B cell (primary cell): ENCODE measurements around the gene TPRA1. TPM values are rescaled to one million over a fixed set of nuclear protein-coding genes. Genes with fewer than 3 reads are reported as not detected.

Experiments
- ATAC-seq: fragments of 200-7000 bp; cut with Tn5 transposase; one replicate; pipeline ENCODE4 v1.10.0; 2021; ENCODE audit warnings: low read depth, mild to moderate bottlenecking, moderate number of reproducible peaks, moderate library complexity
- CTCF ChIA-PET: fragments of 350-600 bp; sonication (Branson Sonifier 250); formaldehyde crosslinking; loops from one replicate; lab custom pipeline; 2021; ENCODE audit warnings: antibody characterized with exemption, inconsistent platforms; lab: Charles Lee
- POLR2A ChIA-PET: fragments of 350-600 bp; sonication (Branson Sonifier 250); formaldehyde crosslinking; loops from one replicate; lab custom pipeline; 2021; ENCODE audit warnings: antibody characterized with exemption; lab: Charles Lee
- DNase-seq: peaks from one replicate; pipeline ENCODE4 v3.0.0; 2013
- H2AFZ ChIP-seq: 2 replicates; pipeline ENCODE4 v1.6.1; 2012; ENCODE audit warnings: mild to moderate bottlenecking, low read depth, low read length; ENCODE audit not compliant: insufficient read depth, poor library complexity, severe bottlenecking
- H3K27ac ChIP-seq, 2 donors: 1 replicate in 1 of 2; 2 replicates in 1 of 2; pipeline ENCODE4 v1.5.1; 2012 to 2013; ENCODE audit warnings: low read length in 2 of 2, mild to moderate bottlenecking in 2 of 2, moderate library complexity in 1 of 2
- H3K27me3 ChIP-seq, 4 experiments: fragments of 200-600 bp in 1 of 4; sonication (generic) in 1 of 4; replicated peaks in 1 of 4; 1 replicate in 2 of 4; 2 replicates in 2 of 4; pipeline versions ENCODE4 v1.6.1 to v1.7.0; 2013 to 2016; ENCODE audit warnings: low read length in 3 of 4, mild to moderate bottlenecking in 2 of 4, mixed read lengths in 1 of 4, moderate library complexity in 1 of 4; ENCODE audit not compliant: insufficient read depth in 4 of 4, control insufficient read depth in 3 of 4; ENCODE audit errors: control extremely low read depth in 1 of 4
- H3K36me3 ChIP-seq, 2 experiments: replicated peaks in 1 of 2; 1 replicate in 1 of 2; 2 replicates in 1 of 2; pipeline versions ENCODE4 v1.6.1 to v1.7.1; 2013; ENCODE audit warnings: low read length in 1 of 2; ENCODE audit not compliant: insufficient read depth in 2 of 2, control insufficient read depth in 1 of 2; ENCODE audit errors: control extremely low read depth in 1 of 2, extremely low read depth in 1 of 2
- H3K4me1 ChIP-seq, 2 donors: fragments of 200-600 bp in 1 of 2; sonication (generic) in 1 of 2; 1 replicate in 1 of 2; 2 replicates in 1 of 2; pipeline versions ENCODE4 v1.5.1 to v1.6.1; 2013 to 2017; ENCODE audit warnings: low read length in 2 of 2; ENCODE audit not compliant: control insufficient read depth in 2 of 2, insufficient read depth in 2 of 2
- H3K4me2 ChIP-seq: replicated peaks from 2 replicates; pipeline ENCODE3; 2012; ENCODE audit warnings: mild to moderate bottlenecking, low read depth, low read length; ENCODE audit not compliant: poor library complexity, severe bottlenecking
- H3K4me3 ChIP-seq, 5 experiments: fragments of 200-600 bp in 1 of 5; sonication (generic) in 1 of 5; 1 replicate in 3 of 5; 2 replicates in 2 of 5; pipeline versions ENCODE4 v1.5.1 to v1.7.0; 2011 to 2016; ENCODE audit warnings: low read length in 4 of 5, mild to moderate bottlenecking in 4 of 5, low read depth in 2 of 5, control low read depth in 1 of 5, moderate library complexity in 1 of 5; ENCODE audit not compliant: insufficient read depth in 1 of 5; ENCODE audit errors: control extremely low read depth in 1 of 5, extremely low read depth in 1 of 5
- H3K79me2 ChIP-seq: fragments of 200-600 bp; sonication (generic); one replicate; pipeline ENCODE4 v1.6.0; 2016; ENCODE audit warnings: low read length; ENCODE audit not compliant: control insufficient read depth, insufficient read depth
- H3K9ac ChIP-seq: fragments of 200-600 bp; sonication (generic); 2 replicates; pipeline ENCODE4 v1.6.1; 2017; ENCODE audit warnings: mild to moderate bottlenecking, low read length, moderate library complexity
- H3K9me3 ChIP-seq, 3 donors: one replicate each; pipeline versions ENCODE4 v1.6.1 to v1.7.1; 2013; ENCODE audit warnings: low read length in 2 of 3; ENCODE audit not compliant: control insufficient read depth in 2 of 3, insufficient read depth in 1 of 3; ENCODE audit errors: control extremely low read depth in 1 of 3
- H4K20me1 ChIP-seq: 2 replicates; pipeline ENCODE4 v1.6.0; 2012; ENCODE audit warnings: mild to moderate bottlenecking, low read length; ENCODE audit not compliant: insufficient read depth, control insufficient read depth, poor library complexity, severe bottlenecking
- H3K27ac Mint-ChIP-seq: one replicate; pipeline ENCODE4 v1.8.0; 2021; ENCODE audit warnings: mixed read lengths
- H3K27me3 Mint-ChIP-seq: one replicate; pipeline ENCODE4 v1.8.0; 2021; ENCODE audit warnings: mixed read lengths
- H3K4me1 Mint-ChIP-seq: one replicate; pipeline ENCODE4 v1.8.0; 2021; ENCODE audit warnings: mixed read lengths
- H3K4me3 Mint-ChIP-seq: one replicate; pipeline ENCODE4 v1.8.0; 2021; ENCODE audit warnings: mixed read lengths
- H3K9me3 Mint-ChIP-seq: one replicate; pipeline ENCODE4 v1.8.0; 2022; ENCODE audit warnings: mixed read lengths; ENCODE audit not compliant: insufficient read depth
- EZH2 ChIP-seq: IDR thresholded peaks from 2 replicates; pipeline ENCODE4 v1.6.1; 2012; ENCODE audit warnings: borderline replicate concordance, low read depth, mild to moderate bottlenecking, moderate library complexity, low read length; ENCODE audit not compliant: insufficient read depth, poor library complexity, severe bottlenecking
- WGBS: methylation state at CpG from one replicate; pipeline ENCODE4 v1.1.5; 2013; ENCODE audit warnings: missing lambda C conversion rate; ENCODE audit not compliant: insufficient coverage; 5-methylcytosine and 5-hydroxymethylcytosine counted together
- intact Hi-C: fragments of 100-400 bp; cut with micrococcal nuclease; formaldehyde crosslinking; loops from one replicate; pipeline ENCODE4 v1.10.0; 2022
- polyA plus RNA-seq: library from polyadenylated mRNA; depleted of rRNA; stranded (reverse); fragments of >200 nt; gene quantifications from 2 replicates; pipeline ENCODE4 v1.2.3, GENCODE V29; 2012
- total RNA-seq, 2 donors: library from RNA; stranded (reverse); fragments of 120-200 nt in 1 of 2; gene quantifications; 1 replicate in 1 of 2; 2 replicates in 1 of 2; pipeline versions ENCODE4 v1.2.3 to v1.2.4, GENCODE V29; 2013 to 2022
- TF ChIP-seq, protein P1 (sequence below): fragments of 200-600 bp; IDR thresholded peaks from one replicate; pipeline ENCODE4 v1.8.0; 2022; ENCODE audit warnings: antibody characterized with exemption, mild to moderate bottlenecking

TPRA1 gene
- total and polyA plus RNA-seq, 2 donors (not counting 1 experiment from before 2014, with no cell fraction given): 19.8 to 27.7 TPM

- ATAC-seq (no peak), DNase-seq (no peak)
- no peak overlapping the region for H3K4me3 Mint-ChIP-seq
- H3K9ac ChIP-seq: no peak overlapping the region
- H3K79me2 ChIP-seq: no peaks in the 10 kb centered on the region
- H3K4me3 ChIP-seq: no peak overlapping the region
- H3K27ac ChIP-seq: no peak overlapping the region
- H3K36me3 ChIP-seq: peaks cover 0 to 79% of the 10 kb centered on the region in 2 experiments
- intact Hi-C loops: no loop called here
- no peak overlapping the region for H3K4me2 ChIP-seq
- no peaks in the 10 kb centered on the region for H3K9me3 Mint-ChIP-seq
- no peak overlapping the region for H3K27ac Mint-ChIP-seq
- H3K4me1 Mint-ChIP-seq: no peaks in the 10 kb centered on the region
- H3K9me3 ChIP-seq: no peaks in the 10 kb centered on the region
- 90% methylated on average over 5 of the region's 6 CpGs for WGBS
- POLR2A ChIA-PET: no interaction called here
- TF ChIP-seq, protein P1, sequence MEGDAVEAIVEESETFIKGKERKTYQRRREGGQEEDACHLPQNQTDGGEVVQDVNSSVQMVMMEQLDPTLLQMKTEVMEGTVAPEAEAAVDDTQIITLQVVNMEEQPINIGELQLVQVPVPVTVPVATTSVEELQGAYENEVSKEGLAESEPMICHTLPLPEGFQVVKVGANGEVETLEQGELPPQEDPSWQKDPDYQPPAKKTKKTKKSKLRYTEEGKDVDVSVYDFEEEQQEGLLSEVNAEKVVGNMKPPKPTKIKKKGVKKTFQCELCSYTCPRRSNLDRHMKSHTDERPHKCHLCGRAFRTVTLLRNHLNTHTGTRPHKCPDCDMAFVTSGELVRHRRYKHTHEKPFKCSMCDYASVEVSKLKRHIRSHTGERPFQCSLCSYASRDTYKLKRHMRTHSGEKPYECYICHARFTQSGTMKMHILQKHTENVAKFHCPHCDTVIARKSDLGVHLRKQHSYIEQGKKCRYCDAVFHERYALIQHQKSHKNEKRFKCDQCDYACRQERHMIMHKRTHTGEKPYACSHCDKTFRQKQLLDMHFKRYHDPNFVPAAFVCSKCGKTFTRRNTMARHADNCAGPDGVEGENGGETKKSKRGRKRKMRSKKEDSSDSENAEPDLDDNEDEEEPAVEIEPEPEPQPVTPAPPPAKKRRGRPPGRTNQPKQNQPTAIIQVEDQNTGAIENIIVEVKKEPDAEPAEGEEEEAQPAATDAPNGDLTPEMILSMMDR: no peak
- no peak for TF ChIP-seq EZH2
- no peaks in the 10 kb centered on the region for H4K20me1 ChIP-seq
- H3K4me1 ChIP-seq: no peaks in the 10 kb centered on the region
- no peak overlapping the region for H2AFZ ChIP-seq
- CTCF ChIA-PET: no interaction called here
- no peaks in the 10 kb centered on the region for H3K27me3 ChIP-seq
- no peaks in the 10 kb centered on the region for H3K27me3 Mint-ChIP-seq
Measured at GRCh38 chr3:127615631-127616305, 25.2 kb upstream of the TPRA1 start.

GRCh38 chr3:127614928-127615589 lies 24.5 kb upstream of the TPRA1 start:
- Mint-ChIP-seq H3K4me1 (peaks cover 6% of the 10 kb centered on the region), H3K27me3 (no peaks in the 10 kb centered on the region), H3K9me3 (no peaks in the 10 kb centered on the region), H3K4me3 (no peak overlapping the region), H3K27ac (no peak overlapping the region)
- ChIA-PET CTCF (no interaction called here), POLR2A (no interaction called here)
- 92% methylated on average over 3 of the region's 4 CpGs for WGBS
- DNase-seq (no peak), ATAC-seq (no peak)
- H2AFZ ChIP-seq: no peak overlapping the region
- no peaks in the 10 kb centered on the region for H3K9me3 ChIP-seq
- H4K20me1 ChIP-seq: no peaks in the 10 kb centered on the region
- H3K27me3 ChIP-seq: no peaks in the 10 kb centered on the region
- peaks cover 0 to 77% of the 10 kb centered on the region in 2 experiments for H3K36me3 ChIP-seq
- H3K9ac ChIP-seq: no peak overlapping the region
- no peaks in the 10 kb centered on the region for H3K79me2 ChIP-seq
- no peak overlapping the region for H3K4me2 ChIP-seq
- no peak for TF ChIP-seq EZH2
- TF ChIP-seq, protein P1: no peak
- no peak overlapping the region for H3K4me3 ChIP-seq
- no peaks in the 10 kb centered on the region for H3K4me1 ChIP-seq
- intact Hi-C loops: no loop called here
- no peak overlapping the region for H3K27ac ChIP-seq
